Coronary artery (tissue), 2 donors: ENCODE data around the gene HOXD13.

Experiments
- DNase-seq: peaks from one replicate; pipeline ENCODE4 v3.0.0-alpha.2; 2017; ENCODE audit warnings: low spot score
- H3K27ac ChIP-seq, 2 donors: fragments of 200-600 bp; sonication (generic); one replicate each; pipeline ENCODE4 v1.5.1; 2016 to 2019
- H3K4me3 ChIP-seq: fragments of 200-600 bp; sonication (generic); 2 replicates; pipeline ENCODE4 v1.5.1; 2016; ENCODE audit warnings: mild to moderate bottlenecking, moderate library complexity
- TF ChIP-seq, protein P1 (sequence below): fragments of 200-600 bp; sonication (generic); IDR thresholded peaks from one replicate; pipeline ENCODE4 v1.5.1; 2019; ENCODE audit warnings: antibody characterized with exemption

The HOXD13 gene

DNA sequence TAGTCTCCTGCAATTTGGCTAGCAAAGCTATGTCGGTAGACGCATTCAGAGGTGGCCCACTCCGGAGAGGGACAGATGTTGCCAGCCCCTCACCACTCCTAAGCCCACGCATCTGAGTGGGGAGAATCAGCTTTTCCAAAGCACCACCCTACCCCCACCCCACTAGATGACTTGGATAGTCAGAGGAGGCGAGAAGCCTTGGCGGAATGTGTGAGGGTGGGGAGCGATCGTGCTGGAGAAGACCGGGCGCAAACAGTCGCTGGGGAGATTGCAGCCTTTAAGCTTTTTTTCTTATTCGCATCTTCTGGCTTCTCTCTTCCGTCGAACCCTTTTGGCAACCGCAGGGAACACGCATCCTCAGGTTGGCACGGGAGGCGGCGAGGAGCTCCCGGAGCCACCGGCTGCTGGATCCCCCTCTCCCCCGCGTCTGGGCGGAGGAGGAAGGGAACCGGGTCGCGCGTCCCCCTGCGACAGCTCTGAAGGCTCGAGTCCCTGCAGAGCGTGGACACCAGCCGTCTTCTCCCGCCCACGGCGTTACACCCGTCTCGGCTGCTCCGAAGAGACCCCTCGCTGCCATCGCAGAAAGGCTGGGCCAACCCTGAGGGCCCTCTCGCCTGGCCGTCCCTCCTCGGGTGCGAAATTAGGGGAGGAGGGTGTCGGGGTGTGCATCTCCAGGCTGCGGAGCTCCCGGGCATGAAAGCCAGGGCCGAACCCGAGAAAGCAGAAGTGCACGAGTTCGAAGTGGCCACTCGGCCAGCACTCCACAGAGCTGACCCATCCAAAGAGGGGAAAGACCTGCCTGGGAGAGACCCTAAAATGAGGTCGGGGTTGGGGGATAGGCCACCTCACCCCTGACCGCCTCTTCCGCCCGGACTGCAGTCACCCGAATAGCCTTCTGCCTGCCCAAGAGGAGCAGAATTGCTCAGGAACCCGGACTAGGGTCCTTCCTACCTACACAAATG lies 20.9 kb upstream of the HOXD13 start:
- TF ChIP-seq, protein P1, sequence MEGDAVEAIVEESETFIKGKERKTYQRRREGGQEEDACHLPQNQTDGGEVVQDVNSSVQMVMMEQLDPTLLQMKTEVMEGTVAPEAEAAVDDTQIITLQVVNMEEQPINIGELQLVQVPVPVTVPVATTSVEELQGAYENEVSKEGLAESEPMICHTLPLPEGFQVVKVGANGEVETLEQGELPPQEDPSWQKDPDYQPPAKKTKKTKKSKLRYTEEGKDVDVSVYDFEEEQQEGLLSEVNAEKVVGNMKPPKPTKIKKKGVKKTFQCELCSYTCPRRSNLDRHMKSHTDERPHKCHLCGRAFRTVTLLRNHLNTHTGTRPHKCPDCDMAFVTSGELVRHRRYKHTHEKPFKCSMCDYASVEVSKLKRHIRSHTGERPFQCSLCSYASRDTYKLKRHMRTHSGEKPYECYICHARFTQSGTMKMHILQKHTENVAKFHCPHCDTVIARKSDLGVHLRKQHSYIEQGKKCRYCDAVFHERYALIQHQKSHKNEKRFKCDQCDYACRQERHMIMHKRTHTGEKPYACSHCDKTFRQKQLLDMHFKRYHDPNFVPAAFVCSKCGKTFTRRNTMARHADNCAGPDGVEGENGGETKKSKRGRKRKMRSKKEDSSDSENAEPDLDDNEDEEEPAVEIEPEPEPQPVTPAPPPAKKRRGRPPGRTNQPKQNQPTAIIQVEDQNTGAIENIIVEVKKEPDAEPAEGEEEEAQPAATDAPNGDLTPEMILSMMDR: no peak
- no peak overlapping the region for H3K4me3 ChIP-seq
- H3K27ac ChIP-seq: no peak overlapping the region
- peak; percentile 69 for DNase-seq

DNA sequence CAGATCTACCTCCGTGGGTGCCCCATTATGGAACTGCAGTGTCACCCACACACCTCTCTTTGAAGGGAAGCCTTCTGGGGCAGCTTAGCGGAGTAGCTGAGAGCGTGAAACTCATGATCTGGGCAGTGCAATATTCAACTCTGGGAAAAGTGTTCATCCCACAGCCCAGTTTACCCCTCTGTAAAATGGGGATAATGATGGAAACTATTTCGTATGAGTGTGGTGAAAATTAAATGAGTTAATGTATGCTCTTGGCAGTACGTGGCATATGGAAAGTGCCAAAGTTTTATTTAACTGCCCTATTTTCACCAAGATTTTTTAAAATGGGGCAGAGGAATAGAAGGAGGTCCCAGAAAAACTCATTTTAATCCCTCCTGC lies 20.2 kb upstream of the HOXD13 start:
- TF ChIP-seq, protein P1: no peak

DNA sequence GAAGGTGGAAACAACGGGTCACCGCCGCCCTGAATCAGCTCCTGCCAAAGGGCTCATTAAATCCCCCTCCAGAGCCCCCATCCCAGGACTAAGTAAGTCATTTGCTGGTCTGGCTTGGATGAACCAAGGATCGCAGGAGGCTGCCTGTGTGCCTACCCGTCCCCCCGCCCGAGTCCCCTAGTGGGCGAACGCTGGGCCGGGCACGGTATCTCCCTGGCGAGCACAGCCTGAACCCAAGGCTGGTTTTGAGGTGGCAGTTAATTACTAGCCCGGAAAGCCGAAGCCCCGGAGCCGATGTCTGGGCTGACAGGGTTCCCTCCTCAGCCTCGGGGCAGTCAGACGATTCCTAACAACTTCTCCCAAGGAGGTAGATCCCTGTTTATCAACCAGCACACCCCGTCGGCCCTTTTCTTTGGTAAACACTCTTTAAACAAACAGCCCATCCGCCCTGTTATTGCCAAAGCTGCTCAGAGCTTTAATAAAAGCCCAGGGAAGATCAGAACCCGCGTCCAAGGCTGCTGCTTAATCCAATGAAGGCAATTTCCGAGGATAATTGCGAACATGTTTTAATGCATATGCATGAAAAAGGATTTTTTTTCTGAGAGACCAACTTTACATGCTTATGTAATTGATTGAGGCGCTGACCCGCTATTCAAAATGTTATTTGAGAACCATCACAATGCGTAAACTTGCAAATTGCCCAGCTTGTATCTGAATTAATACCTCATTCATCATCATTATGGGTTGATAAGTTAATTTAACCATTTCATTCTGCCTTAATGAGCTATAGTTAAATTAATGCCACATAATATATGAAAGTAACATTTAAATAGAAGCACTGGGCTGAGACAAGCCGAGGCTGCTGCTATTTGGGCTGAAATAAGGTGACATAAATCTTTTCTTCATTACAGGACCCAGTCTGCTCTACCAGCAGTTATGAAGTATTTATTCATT lies 19.3 kb upstream of the HOXD13 start:
- DNase-seq: peak; percentile 36
- no peak overlapping the region for H3K4me3 ChIP-seq
- no peak overlapping the region for H3K27ac ChIP-seq
- TF ChIP-seq, protein P1: no peak

More for the DNA sequence above, 20.2 kb upstream of the HOXD13 start:
- Histone ChIP-seq H3K4me3 (no peak overlapping the region), H3K27ac (no peak overlapping the region)
- no peak for DNase-seq

DNA sequence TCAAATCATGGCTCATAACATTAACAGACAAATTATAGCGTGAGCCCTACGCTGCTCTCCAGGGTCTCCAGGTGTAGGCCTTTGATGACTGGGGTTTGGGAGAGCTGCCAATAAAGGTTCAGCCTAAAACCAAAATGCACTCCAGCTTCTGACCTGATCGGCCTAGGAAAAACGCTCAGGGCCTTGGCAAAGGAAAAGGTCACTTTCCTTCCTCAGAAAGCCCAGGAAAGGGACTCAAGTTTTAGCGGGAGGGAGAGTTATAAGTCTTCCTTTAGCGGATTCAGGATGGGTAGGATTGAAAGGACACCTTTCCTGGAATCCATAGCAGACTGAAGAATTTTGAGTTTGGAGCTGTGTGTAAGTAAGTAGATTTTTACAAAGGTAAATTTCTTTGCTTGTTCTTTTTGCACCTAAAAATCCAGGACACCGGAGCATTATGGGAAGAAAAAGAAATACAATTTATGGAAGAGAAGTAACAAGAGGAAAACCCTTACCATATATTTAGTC lies 17.5 kb upstream of the HOXD13 start:
- TF ChIP-seq, protein P1: no peak
- no peak for DNase-seq
- no peak overlapping the region for H3K4me3 ChIP-seq
- no peak overlapping the region for H3K27ac ChIP-seq

DNA sequence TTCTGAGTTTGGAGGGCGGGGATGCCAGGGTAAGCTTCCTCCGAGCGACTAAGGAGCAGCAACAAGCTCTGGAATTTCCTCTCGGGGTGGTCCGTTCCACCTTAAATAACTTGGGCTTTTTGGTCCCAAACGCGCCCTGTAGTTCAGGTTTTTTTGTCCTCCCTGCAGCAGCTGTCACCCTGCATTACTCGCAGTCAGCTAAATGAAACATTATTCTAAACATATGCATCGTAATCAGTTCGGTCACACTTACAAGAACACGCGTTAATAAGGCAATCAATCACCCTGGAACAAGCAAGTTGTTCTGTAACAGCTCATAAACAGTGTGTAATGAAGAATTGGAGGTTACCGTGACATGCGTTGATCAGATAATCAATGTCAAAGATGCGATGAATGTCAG lies 17.0 kb upstream of the HOXD13 start:
- no peak for DNase-seq
- TF ChIP-seq, protein P1: no peak
- no peak overlapping the region for H3K27ac ChIP-seq
- H3K4me3 ChIP-seq: no peak overlapping the region

DNA sequence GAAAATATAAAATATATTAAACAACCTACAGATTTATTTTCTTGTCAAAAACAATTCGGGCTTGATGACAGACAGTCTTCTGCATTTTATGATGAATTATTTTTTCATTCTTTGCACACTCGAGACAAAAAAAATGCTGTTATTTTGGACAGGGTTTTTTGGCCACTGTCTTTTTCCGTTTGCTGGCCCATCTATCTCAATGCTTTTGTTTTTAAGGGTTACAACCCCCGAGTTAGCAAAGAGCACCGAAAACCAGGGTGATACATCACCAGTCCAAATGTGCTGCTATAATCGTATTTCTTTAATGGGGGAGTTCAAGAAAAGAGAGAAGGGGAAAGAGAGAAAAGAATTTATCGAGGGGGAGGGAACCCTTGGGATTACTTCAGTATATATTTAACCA lies 16.5 kb upstream of the HOXD13 start:
- H3K4me3 ChIP-seq: no peak overlapping the region
- DNase-seq: no peak
- TF ChIP-seq, protein P1: no peak

More for the DNA sequence above, 16.5 kb upstream of the HOXD13 start:
- H3K27ac ChIP-seq: no peak overlapping the region
